Ramos (cell line): ENCODE data around the gene PAPPA.

Experiments
- in situ Hi-C: fragments of 300-500 bp; cut with MboI; formaldehyde crosslinking; loops from one replicate; pipeline ENCODE4 v1.14.3; 2022; ENCODE audit warnings: low sequenced_read_pairs; ENCODE audit not compliant: unreplicated experiment

PAPPA gene

DNA sequence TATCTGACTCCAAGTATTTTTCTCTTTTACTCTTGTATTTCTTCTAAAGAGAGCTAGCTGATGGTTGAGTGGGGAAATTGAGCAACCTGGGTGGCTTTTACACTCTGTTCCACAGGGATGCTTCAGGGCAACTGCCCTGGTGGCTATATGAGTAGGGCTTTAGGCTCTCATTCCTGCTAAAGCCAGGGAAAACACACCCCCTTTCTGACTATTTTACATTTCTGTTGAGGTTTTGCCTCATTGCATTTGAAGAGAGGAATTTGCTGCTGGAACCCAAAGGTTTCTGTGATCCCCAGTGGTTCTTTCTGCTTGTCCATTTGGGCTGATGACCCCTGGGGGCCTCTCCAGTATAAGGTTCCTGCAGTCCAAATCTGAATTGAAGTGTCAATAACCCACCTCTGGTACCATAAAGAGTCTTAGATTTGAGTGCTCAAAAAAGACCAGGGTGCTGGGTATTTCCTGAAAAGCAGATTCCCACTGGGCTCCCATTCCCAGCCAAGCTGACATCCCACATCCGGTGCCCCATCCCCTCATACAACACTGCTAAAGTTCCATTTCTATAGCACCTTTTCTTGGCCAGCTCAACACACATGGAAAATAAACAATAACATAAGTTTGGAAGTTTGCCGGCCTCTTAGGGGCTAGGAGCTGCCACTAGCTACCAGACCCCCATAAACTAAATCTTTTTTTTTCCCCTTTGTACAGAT, 59.5 kb downstream of the PAPPA start:
- in situ Hi-C loops, result no loop called here

DNA sequence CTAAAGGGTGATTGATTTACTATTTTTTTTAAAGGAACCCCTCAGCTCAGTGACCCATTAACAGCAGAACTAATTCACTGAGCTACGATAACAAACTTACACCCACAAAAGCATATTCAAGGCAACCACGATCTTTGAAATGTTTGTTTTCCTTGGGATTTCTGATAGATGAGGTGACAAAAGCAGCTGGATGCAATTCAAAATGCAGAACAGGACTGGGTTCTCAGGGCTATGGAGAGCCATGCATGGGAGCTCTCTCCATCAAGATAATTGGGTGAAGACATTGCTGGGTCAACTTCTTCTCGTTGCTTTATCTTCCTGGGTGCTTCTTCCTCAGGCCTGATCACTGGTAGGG, 60.1 kb downstream of the PAPPA start:
- in situ Hi-C loops, result no loop called here

DNA sequence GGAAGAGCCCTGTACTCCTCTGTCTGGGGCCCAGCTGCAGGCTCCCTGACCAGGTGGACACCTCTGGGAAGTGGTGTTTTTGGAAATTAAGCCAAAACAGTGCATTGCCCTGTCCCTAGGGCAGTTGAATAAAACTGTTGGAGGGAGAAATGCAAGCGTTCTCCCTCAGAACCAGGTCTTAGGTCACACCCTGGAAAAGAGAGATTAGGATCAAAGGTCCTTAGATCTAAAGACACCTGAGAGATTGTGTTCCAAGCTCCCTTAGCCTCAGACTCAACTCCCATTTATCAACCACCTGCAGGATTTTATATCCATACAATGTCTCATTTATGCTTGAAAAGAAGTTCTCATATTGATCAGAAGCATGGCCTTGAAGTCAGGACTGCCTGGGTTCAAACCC, 64.8 kb downstream of the PAPPA start:
- in situ Hi-C loops, result no loop called here

DNA sequence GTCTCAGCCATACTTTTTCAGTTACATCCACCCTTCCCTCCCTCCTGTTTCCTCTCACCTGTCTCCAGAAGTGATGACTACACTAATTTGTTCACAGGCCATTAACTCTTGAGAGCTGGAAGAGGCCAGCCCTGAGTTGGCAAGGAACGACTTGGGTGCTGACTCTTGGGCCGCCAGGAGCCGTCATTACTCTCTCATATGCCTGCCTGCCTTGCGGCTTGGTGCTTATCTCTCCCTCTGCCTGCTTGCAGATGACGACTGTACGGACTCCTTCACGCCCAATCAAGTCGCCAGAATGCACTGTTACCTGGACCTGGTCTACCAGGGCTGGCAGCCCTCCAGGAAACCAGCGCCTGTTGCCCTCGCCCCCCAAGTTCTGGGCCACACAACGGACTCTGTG, 66.1 kb downstream of the PAPPA start:
- in situ Hi-C loops, result no loop called here

DNA sequence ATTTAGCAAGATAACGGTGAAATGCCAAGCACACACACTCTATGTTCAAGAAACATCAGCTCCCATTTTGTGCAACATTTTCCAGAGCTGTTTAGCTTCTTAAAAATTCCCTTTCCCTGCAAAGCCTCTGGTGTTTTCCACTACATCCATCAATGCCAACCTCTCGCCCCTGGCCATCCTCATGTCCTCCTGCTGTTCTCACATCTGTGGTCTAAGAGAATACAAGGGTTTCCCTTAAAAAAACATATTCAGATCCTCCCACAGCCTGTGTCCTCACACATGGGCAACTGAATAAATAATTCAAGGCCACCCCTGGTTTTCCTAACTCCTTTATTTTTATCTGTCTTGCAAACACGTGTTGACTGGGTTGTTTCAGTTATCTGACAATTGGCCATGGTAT, 70.3 kb downstream of the PAPPA start:
- in situ Hi-C loops, result no loop called here

DNA sequence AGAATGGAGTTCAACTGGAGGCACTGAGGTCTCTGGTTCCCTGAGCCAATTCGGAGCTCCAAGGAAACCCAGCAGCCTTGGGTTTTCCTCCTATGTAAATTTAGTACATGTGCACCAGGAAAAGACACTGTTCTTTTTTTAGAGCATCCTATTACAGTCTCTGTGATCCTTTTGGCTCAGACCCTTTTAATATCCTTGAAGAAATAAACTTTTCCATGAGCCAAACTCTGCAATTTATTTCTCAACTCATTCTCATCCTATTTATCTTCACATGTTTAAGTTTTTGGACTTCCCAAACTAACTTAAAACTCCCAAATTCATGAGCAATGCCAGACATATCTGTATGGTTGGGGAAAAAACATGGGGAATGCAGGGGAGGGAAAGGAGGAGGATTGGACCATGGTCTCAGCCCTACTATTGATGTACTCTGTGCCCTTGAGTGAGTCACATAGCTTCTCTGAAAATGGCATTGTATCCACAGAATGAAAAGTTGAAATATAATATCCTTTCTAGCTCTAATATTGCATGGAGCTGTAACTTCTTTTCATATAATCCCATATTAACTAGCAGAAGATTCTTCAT, 76.6 kb downstream of the PAPPA start:
- in situ Hi-C loops, result no loop called here

DNA sequence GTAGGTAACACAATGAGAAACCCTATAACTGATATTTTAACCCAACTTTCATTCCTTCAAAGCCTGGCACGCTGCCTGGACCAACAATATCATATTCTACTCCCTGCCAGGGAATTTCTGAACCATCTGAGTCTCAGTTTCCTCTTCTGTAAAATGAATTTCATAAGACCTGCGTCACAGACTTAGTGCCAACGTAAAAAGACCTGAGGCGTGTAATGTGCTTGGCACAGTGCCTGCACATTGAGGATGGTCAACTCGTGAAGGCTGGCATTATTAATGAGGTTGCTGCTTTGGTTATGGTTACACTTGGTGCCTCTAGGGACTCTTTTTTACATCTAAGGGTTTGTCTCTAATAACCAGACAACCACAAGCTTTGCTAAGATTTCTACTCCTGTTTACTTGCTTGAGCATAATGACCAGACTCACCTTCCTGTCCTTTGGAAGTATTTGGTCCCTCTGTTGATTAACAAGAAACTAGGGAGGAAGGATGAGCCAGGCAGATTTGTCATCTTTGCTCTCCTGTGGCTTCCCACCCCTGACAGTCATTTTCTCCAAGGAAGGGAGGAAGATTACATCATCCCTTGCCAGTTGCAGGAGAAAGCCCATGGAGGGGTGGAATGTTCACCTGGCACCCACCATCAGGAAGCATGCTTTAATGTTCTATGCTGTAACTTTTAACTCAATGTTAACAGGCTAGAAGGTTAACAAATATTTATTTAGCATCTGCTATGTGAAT, 79.0 kb downstream of the PAPPA start:
- in situ Hi-C loops, result no loop called here

DNA sequence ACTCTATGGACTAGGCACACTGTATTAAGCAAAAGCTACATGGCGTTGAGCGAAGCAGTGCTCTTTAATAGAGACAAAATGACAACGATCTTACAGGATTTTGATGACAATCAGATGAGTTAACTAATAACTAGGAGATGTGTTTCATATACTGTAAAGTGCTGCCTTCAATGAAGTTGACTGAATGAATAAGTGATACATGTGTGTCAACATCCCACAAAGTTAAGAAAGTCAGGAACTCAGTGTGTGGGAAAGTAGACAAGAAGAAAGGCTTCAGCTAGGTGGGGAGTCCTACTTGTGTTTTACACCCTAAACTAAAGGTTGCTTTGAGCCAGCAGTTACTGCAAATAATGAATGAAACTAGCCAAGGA, 79.6 kb downstream of the PAPPA start:
- in situ Hi-C loops, result no loop called here

DNA sequence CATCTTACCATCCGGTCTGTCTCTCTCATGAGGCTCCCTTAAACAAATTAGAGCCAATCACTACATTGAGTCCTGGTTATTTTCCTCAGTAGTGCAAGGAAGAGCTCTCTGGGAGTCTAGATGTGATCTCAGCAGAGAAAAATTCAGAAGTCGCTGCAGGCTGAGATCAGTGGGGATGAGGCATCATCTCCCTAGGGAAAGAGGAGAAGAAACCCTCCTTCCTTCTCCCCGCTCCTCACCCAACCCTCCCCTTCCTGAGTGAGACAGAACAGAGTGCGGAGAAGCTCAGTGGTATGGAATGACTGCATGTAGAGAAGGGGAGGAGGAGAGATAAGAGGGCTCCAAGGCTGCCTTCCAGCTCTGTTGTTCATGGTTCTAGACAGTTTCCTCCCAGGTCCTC, 80.5 kb downstream of the PAPPA start:
- in situ Hi-C loops, result no loop called here

DNA sequence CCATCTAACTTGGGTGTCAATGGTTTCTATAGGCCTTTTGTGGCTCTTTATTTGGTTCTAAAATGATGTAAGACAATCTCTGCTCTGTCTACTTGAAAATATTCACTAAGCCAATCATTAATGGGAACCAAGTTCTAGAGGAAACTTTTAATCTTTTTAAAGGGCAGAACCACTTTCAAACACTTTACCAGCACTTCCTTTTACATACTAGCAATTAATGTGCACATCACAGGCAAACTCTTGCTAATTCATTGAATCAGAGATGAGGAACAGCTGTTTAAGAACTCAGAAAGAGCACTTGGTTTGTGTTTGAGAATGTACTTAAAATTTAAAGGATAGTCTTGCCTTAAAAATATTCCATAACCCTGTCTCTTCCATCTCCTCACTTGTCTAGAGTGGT, 83.4 kb downstream of the PAPPA start:
- in situ Hi-C loops, result no loop called here

DNA sequence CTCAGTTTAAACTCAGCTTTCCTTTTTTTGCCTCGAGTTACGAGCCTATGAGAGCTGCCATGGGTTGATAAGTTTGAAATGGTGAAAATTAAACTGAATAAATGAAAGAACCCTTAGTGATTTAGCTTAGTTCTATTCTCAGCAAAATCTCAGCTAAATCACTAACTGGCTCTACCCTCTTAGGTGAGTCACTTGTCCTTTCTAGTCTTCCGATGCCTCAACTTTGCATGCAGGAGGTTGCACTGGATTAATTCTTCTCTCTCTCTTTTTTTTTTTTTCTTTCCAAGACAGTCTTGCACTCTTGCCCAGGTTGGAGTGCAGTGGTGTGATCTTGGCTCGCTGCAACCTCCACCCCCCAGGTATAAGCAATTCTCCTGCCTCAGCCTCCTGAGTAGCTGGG, 83.9 kb downstream of the PAPPA start:
- in situ Hi-C loops, result no loop called here

DNA sequence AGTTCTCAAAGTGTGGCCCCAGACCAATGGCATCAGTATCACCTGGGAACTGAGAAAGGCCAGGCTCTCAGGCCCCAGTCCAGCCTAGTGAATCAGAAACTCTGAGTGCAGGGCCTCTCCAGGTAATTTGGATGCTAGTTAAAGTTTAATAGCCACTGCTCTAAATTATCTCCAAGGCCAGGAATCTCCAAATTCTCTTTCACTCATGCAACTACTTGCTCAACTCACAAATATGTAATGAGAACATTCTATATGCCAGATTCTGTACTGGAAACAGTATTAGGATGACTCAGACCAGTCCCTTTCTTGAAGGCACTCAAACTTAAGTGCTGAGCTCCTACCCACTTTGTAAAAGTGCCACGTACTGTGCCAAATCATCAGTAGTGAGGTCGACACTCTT, 84.6 kb downstream of the PAPPA start:
- in situ Hi-C loops, result no loop called here

DNA sequence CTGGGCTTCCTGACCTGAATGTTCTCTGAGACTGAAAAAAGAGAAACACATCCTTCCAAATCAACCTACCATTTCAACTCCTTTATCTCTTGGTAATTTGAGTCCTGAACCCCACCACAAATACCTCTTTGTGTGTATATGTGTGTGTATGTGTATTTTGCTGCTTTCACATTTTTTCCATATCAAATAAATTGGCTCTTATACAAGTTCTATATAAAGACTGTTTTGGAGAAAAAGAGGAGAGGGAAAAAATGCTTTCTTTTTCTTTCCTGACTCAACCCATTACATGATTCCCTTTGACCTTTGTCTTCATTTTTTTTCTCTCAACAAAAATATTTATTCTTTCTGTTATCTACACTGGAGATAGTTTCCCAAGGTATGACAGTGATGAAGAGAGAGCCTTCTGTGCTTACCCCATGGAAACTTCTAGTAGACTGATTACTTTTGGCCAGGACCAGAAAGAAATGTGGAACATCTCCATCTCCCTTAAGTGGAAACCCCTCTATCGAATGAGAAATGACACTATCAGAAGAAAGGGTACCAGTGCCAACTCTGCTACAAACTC, 85.3 kb downstream of the PAPPA start:
- in situ Hi-C loops, result no loop called here

DNA sequence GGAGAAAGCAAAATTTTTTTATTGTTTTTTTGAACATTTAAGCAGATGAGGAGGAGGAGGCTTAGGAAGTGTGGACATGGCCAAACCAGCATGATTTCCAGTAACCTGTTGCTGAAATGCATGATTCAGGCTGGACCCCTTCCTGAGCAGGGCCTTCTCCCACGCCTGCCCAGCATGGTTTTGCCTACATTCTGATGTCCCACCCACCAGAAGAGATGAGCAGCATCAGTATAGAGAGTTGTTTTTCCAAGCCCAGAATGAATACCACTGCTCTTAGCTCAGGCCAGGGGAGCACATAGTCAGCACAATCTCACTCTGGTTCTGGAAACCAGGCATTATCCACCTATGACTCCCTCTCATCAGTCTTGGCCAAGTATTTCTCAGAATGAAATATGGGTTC, 90.1 kb downstream of the PAPPA start:
- in situ Hi-C loops, result no loop called here

DNA sequence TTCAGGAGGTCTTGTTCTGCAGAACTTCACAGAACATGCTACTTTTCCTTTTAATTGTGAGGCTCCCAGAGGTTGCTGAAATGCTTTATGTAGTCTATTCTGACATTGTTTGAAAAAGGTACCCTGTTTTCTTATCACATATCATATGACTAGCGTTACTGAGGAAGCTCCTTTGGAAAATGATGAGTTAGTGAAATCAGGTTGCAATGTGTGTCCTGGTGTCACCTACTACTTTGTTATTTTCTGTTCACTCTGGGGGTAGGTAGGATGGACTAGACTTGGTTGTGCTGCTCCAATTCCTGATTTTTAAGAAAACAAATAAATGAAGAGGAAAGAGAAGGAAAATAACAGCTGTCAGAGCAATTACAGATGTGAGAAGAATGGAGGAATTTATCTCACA, 93.7 kb downstream of the PAPPA start:
- in situ Hi-C loops, result no loop called here

DNA sequence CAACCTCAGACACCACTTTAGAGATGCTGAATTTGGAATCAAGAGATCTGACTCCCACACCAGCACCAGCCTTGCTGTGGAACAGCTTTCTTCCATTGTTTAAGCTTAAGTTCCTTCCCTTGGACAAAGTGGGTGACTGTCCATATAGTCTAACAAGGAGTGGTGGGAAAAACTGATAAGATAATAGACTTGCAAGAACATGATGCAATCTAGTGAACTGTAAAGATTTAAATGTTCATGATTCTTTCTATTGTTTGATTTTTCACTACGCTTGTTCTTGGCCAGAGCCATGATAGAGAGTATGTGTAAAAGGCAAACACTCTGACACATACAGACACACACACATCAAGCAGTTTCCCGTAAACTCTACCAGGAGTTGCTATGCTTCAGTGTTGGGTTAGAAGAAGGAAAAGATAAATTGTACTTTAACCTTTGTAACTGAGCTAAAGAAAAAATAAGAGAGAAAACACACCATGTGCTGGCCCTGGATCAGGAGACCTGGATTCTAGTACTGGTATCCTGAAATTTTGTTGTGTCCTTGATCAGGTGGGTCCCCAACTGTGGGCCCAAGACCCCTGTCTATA, 94.3 kb downstream of the PAPPA start:
- in situ Hi-C loops, result no loop called here

DNA sequence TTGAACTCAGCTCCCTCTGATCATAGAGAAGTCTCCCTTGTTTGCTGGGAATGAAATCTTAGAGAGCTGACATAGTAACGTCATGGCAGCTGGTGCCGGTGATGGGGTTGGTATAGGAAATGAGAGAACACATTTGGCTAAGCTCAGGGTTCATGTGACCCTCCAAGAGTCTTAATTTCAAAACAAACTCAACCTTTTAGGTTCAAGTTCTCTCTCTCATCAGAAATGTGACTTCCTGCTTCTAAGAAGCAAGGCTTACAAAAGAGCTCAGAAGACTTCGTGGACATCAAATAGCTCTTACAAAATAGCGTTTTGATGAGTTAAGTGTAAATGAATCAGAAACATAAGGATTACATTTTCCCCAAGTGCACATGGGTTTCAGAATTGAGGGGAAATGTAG, 97.3 kb downstream of the PAPPA start:
- in situ Hi-C loops, result no loop called here

DNA sequence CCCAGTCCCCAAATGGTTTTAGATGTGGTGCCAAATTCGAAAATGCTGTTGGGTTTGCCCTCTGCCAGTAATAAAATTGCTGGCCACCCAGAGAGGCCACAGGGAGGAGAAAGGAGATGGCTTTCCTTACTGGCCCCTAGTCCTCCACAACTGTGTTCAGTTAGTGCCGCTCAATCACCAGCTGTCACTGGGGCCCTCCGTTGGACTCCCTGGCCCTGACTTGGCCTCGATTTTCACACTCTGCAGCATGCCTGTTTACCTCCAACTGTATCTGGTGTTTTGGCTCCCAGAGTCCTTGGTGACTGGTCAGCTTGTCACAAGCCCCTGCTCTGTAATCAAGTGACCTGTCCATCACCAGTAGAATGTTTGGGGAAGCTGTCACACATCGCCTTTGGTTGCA, 97.8 kb downstream of the PAPPA start:
- in situ Hi-C loops, result no loop called here

DNA sequence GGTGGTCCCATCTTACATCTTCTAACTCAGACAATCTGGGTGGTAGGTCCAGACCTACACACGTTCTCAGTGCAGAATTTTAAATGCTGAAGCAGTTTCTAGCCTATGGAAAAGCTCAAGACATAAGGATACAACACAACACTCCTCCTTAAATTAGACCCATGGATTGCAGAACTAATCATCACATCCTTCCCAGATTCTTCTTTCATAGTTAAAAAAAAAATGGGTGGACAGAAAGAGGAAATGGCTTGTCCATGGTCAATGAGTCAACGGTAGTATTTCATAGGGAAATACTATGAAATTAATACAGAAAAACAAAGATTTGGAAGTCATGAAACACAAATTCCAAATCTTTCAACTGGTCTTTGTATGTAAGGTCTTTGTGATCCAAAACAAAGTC, 106.9 kb downstream of the PAPPA start:
- in situ Hi-C loops, result no loop called here

DNA sequence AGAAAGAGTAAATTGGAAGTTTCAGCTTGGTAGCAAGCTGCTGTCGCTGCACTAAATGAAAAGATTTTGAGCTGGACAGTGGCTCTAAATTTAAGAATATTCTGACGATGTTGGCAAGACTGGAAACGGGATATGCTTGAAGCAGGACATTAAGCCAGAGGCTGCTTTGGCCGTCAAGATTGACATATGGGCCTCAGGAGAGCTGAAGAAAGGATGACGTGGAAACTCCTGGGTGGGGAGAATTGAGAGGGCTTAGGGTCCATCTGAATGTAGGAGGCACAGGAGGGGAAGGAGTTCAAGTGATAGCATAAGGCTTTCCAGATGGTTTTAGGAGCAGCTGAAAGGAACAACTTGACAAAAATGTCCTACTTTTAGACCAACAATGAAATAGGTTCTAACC, 108.9 kb downstream of the PAPPA start:
- in situ Hi-C loops, result no loop called here

DNA sequence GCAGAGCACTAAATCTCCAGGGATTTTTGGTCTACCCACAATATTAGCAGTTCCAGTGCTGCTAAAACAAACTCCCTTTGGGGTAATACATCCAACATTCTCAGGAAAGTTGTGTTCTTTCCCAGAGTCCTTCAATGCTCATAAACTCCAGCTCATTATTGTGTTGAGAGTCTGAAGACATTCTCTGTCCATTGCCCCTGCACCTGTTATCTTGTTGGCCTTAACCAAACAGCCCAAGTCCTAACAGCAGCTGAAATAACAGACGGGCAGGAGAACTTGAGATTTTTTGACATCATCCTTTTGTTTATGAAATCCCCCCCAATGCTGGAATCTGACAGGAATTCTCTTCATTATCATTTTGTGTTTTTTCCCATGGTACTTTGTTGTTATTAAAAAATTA, 110.8 kb downstream of the PAPPA start:
- in situ Hi-C loops, result no loop called here
